H1 (cell line): ENCODE measurements around the gene ASXL3. TPM values are rescaled to one million over a fixed set of nuclear protein-coding genes. Genes with fewer than 3 reads are reported as not detected.
A peak's percentile ranks its signal among the peaks of the same experiment; 100 is the strongest.

Source experiments
- CTCF ChIA-PET: fragments of 300-600 bp; sonication (Branson Sonifier 250); formaldehyde crosslinking; loops from one replicate; lab custom pipeline; 2021; ENCODE audit not compliant: partially characterized antibody; lab: Charles Lee
- POLR2A ChIA-PET: fragments of 300-600 bp; sonication (Branson Sonifier 250); formaldehyde crosslinking; loops from one replicate; lab custom pipeline; 2021; ENCODE audit warnings: inconsistent platforms; ENCODE audit not compliant: partially characterized antibody; lab: Charles Lee
- DNase-seq, 2 experiments: peaks; one replicate each; pipeline versions ENCODE4 v3.0.0 to v3.0.0-alpha.2; 2010 to 2022; ENCODE audit warnings: low spot score in 2 of 2, low read depth in 1 of 2, mixed read lengths in 1 of 2
- FAIRE-seq: peaks from 2 replicates; lab custom pipeline; 2011; peaks lifted over from hg19 to GRCh38; lab: Jason Lieb, UNC
- H2AFZ ChIP-seq: 2 replicates; pipeline ENCODE4 v1.8.1; 2012; ENCODE audit warnings: low read length, inconsistent platforms
- H2AK5ac ChIP-seq: 2 replicates; pipeline ENCODE4 v1.6.1; 2013; ENCODE audit warnings: low read depth, low read length
- H2BK120ac ChIP-seq: replicated peaks from 2 replicates; pipeline ENCODE3; 2013; ENCODE audit warnings: low read depth, low read length, inconsistent platforms
- H2BK12ac ChIP-seq: 2 replicates; pipeline ENCODE4 v1.6.1; 2013; ENCODE audit warnings: low read depth, low read length
- H2BK15ac ChIP-seq: 2 replicates; pipeline ENCODE4 v1.6.1; 2013; ENCODE audit warnings: low read length
- H2BK20ac ChIP-seq: 2 replicates; pipeline ENCODE4 v1.6.1; 2013; ENCODE audit warnings: low read length
- H2BK5ac ChIP-seq: 2 replicates; pipeline ENCODE4 v1.6.1; 2013; ENCODE audit warnings: low read depth, low read length
- H3K14ac ChIP-seq: 2 replicates; pipeline ENCODE4 v1.6.1; 2013; ENCODE audit warnings: inconsistent platforms; ENCODE audit not compliant: insufficient read length
- H3K18ac ChIP-seq: 2 replicates; pipeline ENCODE4 v1.6.1; 2013; ENCODE audit warnings: low read length; ENCODE audit errors: extremely low read depth
- H3K23ac ChIP-seq: 2 replicates; pipeline ENCODE4 v1.6.1; 2013; ENCODE audit warnings: inconsistent platforms; ENCODE audit not compliant: insufficient read length
- H3K23me2 ChIP-seq: 2 replicates; pipeline ENCODE4 v1.6.1; 2013; ENCODE audit warnings: low read depth, low read length
- H3K27ac ChIP-seq: 2 replicates; pipeline ENCODE4 v1.6.1; 2011; ENCODE audit warnings: low read depth, low read length, inconsistent platforms
- H3K27me3 ChIP-seq, 4 experiments: replicated peaks in 1 of 4; 1 replicate in 1 of 4; 2 replicates in 3 of 4; pipeline versions ENCODE4 v1.6.1 to v1.8.1; 2011 to 2013; ENCODE audit warnings: low read length in 3 of 4, mild to moderate bottlenecking in 3 of 4, inconsistent platforms in 2 of 4, mixed read lengths in 2 of 4, moderate library complexity in 1 of 4; ENCODE audit not compliant: control insufficient read depth in 3 of 4, insufficient read depth in 3 of 4; ENCODE audit errors: extremely low read depth in 1 of 4
- H3K36me3 ChIP-seq, 4 experiments: 2 replicates each; pipeline versions ENCODE4 v1.6.1 to v1.8.1; 2011 to 2013; ENCODE audit warnings: mild to moderate bottlenecking in 4 of 4, low read length in 3 of 4, moderate library complexity in 2 of 4, control low read depth in 1 of 4, inconsistent platforms in 1 of 4; ENCODE audit not compliant: insufficient read depth in 4 of 4, control insufficient read depth in 2 of 4
- H3K4ac ChIP-seq: replicated peaks from 2 replicates; pipeline ENCODE3; 2013; ENCODE audit warnings: low read length, low read depth, mixed read lengths, inconsistent platforms; ENCODE audit not compliant: insufficient read length
- H3K4me1 ChIP-seq, 4 experiments: replicated peaks in 1 of 4; 1 replicate in 1 of 4; 2 replicates in 3 of 4; pipeline versions ENCODE4 v1.6.1 to v1.8.1; 2011 to 2013; ENCODE audit warnings: low read length in 3 of 4, inconsistent platforms in 2 of 4, mixed read lengths in 1 of 4; ENCODE audit not compliant: insufficient read depth in 4 of 4, control insufficient read depth in 3 of 4
- H3K4me2 ChIP-seq, 2 experiments: 2 replicates each; pipeline versions ENCODE4 v1.6.1 to v1.8.1; 2011 to 2013; ENCODE audit warnings: low read depth in 2 of 2, low read length in 2 of 2, control low read depth in 1 of 2, inconsistent platforms in 1 of 2, mild to moderate bottlenecking in 1 of 2; ENCODE audit not compliant: insufficient read depth in 1 of 2
- H3K4me3 ChIP-seq, 4 experiments: fragments of 200-600, 300-600 bp in 1 of 4; sonication (generic), shearing (Covaris generic), sonication (Bioruptor Twin) in 1 of 4; 2 replicates each; pipeline versions ENCODE4 v1.5.1 to v1.8.1; 2011 to 2016; ENCODE audit warnings: low read length in 4 of 4, low read depth in 3 of 4, control low read depth in 2 of 4, inconsistent platforms in 2 of 4, mild to moderate bottlenecking in 2 of 4, mixed read lengths in 1 of 4, moderate library complexity in 1 of 4; ENCODE audit not compliant: insufficient read depth in 2 of 4; ENCODE audit errors: extremely low read depth in 1 of 4
- H3K56ac ChIP-seq: replicated peaks from 2 replicates; pipeline ENCODE3; 2013; ENCODE audit warnings: low read depth, mild to moderate bottlenecking, mixed read lengths, low read length, inconsistent platforms; ENCODE audit not compliant: insufficient read length
- H3K79me1 ChIP-seq: 2 replicates; pipeline ENCODE4 v1.6.1; 2013; ENCODE audit warnings: low read depth, low read length, control low read depth
- H3K79me2 ChIP-seq, 2 experiments: 2 replicates each; pipeline versions ENCODE4 v1.6.1 to v1.8.1; 2012 to 2013; ENCODE audit warnings: low read length in 2 of 2, mild to moderate bottlenecking in 2 of 2, inconsistent platforms in 1 of 2; ENCODE audit not compliant: insufficient read depth in 2 of 2, control insufficient read depth in 1 of 2
- H3K9ac ChIP-seq, 4 experiments: replicated peaks in 1 of 4; 1 replicate in 1 of 4; 2 replicates in 3 of 4; pipeline versions ENCODE4 v1.6.1 to v1.8.1; 2011 to 2013; ENCODE audit warnings: low read depth in 3 of 4, low read length in 3 of 4, control low read depth in 2 of 4, mild to moderate bottlenecking in 2 of 4, moderate library complexity in 2 of 4, inconsistent platforms in 1 of 4; ENCODE audit errors: extremely low read depth in 1 of 4
- H3K9me3 ChIP-seq, 2 experiments: 2 replicates each; pipeline versions ENCODE4 v1.6.1 to v1.8.1; 2012 to 2013; ENCODE audit warnings: mild to moderate bottlenecking in 2 of 2, moderate library complexity in 2 of 2, control low read depth in 1 of 2, inconsistent platforms in 1 of 2, low read depth in 1 of 2, low read length in 1 of 2, mixed read lengths in 1 of 2; ENCODE audit not compliant: insufficient read depth in 2 of 2
- H4K20me1 ChIP-seq, 2 experiments: replicated peaks in 1 of 2; 2 replicates each; pipeline versions ENCODE3 to v1.8.1; 2011 to 2013; ENCODE audit warnings: inconsistent platforms in 2 of 2, low read length in 2 of 2, mild to moderate bottlenecking in 1 of 2; ENCODE audit not compliant: insufficient read depth in 2 of 2, control insufficient read depth in 1 of 2
- H4K5ac ChIP-seq: 2 replicates; pipeline ENCODE4 v1.6.1; 2013; ENCODE audit warnings: low read length, low read depth, mixed read lengths, inconsistent platforms; ENCODE audit not compliant: insufficient read length
- H4K8ac ChIP-seq: 2 replicates; pipeline ENCODE4 v1.8.0; 2013; ENCODE audit warnings: mild to moderate bottlenecking, moderate library complexity, low read length, inconsistent platforms; ENCODE audit not compliant: insufficient read depth; ENCODE audit errors: extremely low read depth
- H4K91ac ChIP-seq: replicated peaks from 2 replicates; pipeline ENCODE3; 2013; ENCODE audit warnings: low read length, mixed read lengths, inconsistent platforms; ENCODE audit not compliant: insufficient read length
- CBX8 ChIP-seq: fragments of 300-800, 300-1000 bp; sonication (generic); IDR thresholded peaks from 2 replicates; pipeline ENCODE4 v1.7.1; 2016; ENCODE audit warnings: low read depth, low read length, borderline replicate concordance
- CREB1 ChIP-seq: IDR thresholded peaks from 2 replicates; pipeline ENCODE4 v1.6.1; 2012; ENCODE audit warnings: inconsistent platforms
- EGR1 ChIP-seq: IDR thresholded peaks from 2 replicates; pipeline ENCODE4 v1.6.1; 2011; ENCODE audit warnings: low read depth, low read length, borderline replicate concordance
- JUND ChIP-seq: IDR thresholded peaks from 2 replicates; pipeline ENCODE4 v1.6.1; 2011; ENCODE audit warnings: mild to moderate bottlenecking, improper control_type of control experiment, low read length
- KDM4A ChIP-seq: IDR thresholded peaks from one replicate; pipeline ENCODE4 v1.7.1; 2012; ENCODE audit warnings: low read depth, mild to moderate bottlenecking, moderate library complexity, low read length, inconsistent platforms; ENCODE audit not compliant: severe bottlenecking
- MAX ChIP-seq: IDR thresholded peaks from 2 replicates; pipeline ENCODE4 v1.6.1; 2012; ENCODE audit warnings: inconsistent platforms
- YY1 ChIP-seq: IDR thresholded peaks from 2 replicates; pipeline ENCODE4 v1.6.1; 2011; ENCODE audit warnings: low read depth, mild to moderate bottlenecking, low read length
- WGBS, 2 experiments: shearing (Covaris generic) in 1 of 2; methylation state at CpG; one replicate each; pipeline versions ENCODE4 v1.1.6 to v1.1.7; 2013 to 2015; ENCODE audit warnings: low lambda C conversion rate in 2 of 2, mixed read lengths in 2 of 2, inconsistent platforms in 1 of 2, low coverage in 1 of 2, missing lambda C conversion rate in 1 of 2; ENCODE audit not compliant: insufficient replicate concordance in 2 of 2, insufficient coverage in 1 of 2, insufficient read length in 1 of 2; ENCODE audit errors: extremely low coverage in 1 of 2, missing lambda C conversion rate in 1 of 2; 5-methylcytosine and 5-hydroxymethylcytosine counted together
- long read RNA-seq, 2 experiments: library from RNA in 1 of 2; library from capped mRNA in 1 of 2; stranded (forward); transcript quantifications; one replicate each; pipeline ENCODE4 v2.0.0, GENCODE V29; 2021; ENCODE audit warnings: inconsistent platforms in 1 of 2
- polyA minus RNA-seq, 3 experiments: library from RNA; depleted of rRNA, polyadenylated mRNA; stranded (reverse); fragments of >200 nt; gene quantifications; 1 replicate in 2 of 3; 2 replicates in 1 of 3; pipeline ENCODE4 v1.2.3, GENCODE V29; 2011
- polyA plus RNA-seq, 7 experiments: library from polyadenylated mRNA; depleted of rRNA in 3 of 7; stranded (reverse) in 5 of 7; unstranded in 2 of 7; fragments of >200 nt in 5 of 7; fragments of 200-250 nt in 2 of 7; gene quantifications; 1 replicate in 5 of 7; 2 replicates in 1 of 7; 4 replicates in 1 of 7; pipeline versions ENCODE4 v1.2.1 to v1.2.3, GENCODE V29; 2011 to 2013; ENCODE audit warnings: missing spikeins in 2 of 7, mixed read lengths in 2 of 7
- total RNA-seq: library from RNA; stranded (reverse); fragmentation: NEBNext Ultra II Directional; extraction: Animal tissue kit (Norgen Biotek cat#: 25700); gene quantifications from 2 replicates; pipeline ENCODE4 v1.2.1, GENCODE V29; 2021

ASXL3 gene
- total RNA-seq, result 1.3 TPM in 2 replicates
- polyA plus RNA-seq (2011; rRNA removed), result 0.08 and 0.14 TPM in 2 replicates
- 0.14 TPM for polyA plus RNA-seq (2011; cell fraction: cytosol; rRNA removed)
- polyA plus RNA-seq (2011; cell fraction: nucleus; rRNA removed), result 0.13 TPM
- polyA plus RNA-seq (2012, experiment 1 of 2), result 0.05 to 0.52 TPM (median 0.19 TPM) in 4 replicates
- not detected for polyA plus RNA-seq (2012, experiment 2 of 2)
- polyA plus RNA-seq (2013, experiment 1 of 2), result 0.61 TPM
- polyA plus RNA-seq (2013, experiment 2 of 2), result 0.61 TPM
- 0.63 and 0.91 TPM in 2 replicates for polyA minus RNA-seq (2011; rRNA and poly(A)+ RNA removed)
- 0.15 TPM for polyA minus RNA-seq (2011; cell fraction: cytosol; rRNA and poly(A)+ RNA removed)
- 3.5 TPM for polyA minus RNA-seq (2011; cell fraction: nucleus; rRNA and poly(A)+ RNA removed)
- long read RNA-seq, experiment 1, result 0 reads
- long read RNA-seq, experiment 2, result 0 reads

GRCh38 chr18:33577685-33578517, at the start of gene ASXL3:
Gene ASXL3, plus strand, starts transcription at chr18:33578219. Its CDS starts 413 bp downstream, at chr18:33578632.
- H4K20me1 ChIP-seq, result peaks cover 0 to 3% of the 10 kb centered on the region in 2 experiments
- H3K79me1 ChIP-seq, result no peaks in the 10 kb centered on the region
- peaks cover 10% of the 10 kb centered on the region for H3K23me2 ChIP-seq
- peak within 1 kb of the TSS; percentile 88; the same call in 1 of the 2 replicates for H4K8ac ChIP-seq
- WGBS, 2 experiments, result 4% methylated on average over 51 of the region's 103 CpGs; no CpG with 5 or more reads in 1 of the 2 experiments
- DNase-seq, result peak in 1 of 2 experiments; percentile 57
- peak within 1 kb of the TSS; percentile 18 for H3K23ac ChIP-seq
- H3K27ac ChIP-seq, result no peak within 1 kb of the TSS
- peak within 1 kb of the TSS; percentile 95 to 100 for H3K4me2 ChIP-seq
- H3K56ac ChIP-seq, result no peak within 1 kb of the TSS
- peak within 1 kb of the TSS; percentile 95 for H2BK15ac ChIP-seq
- H3K27me3 ChIP-seq, result peaks cover 2 to 22% (median 15%) of the 10 kb centered on the region in 4 experiments
- H3K14ac ChIP-seq, result no peak within 1 kb of the TSS
- CTCF ChIA-PET, result no interaction called here
- no peak for FAIRE-seq
- peak within 1 kb of the TSS; percentile 69 for H2BK120ac ChIP-seq
- H3K4me3 ChIP-seq, result peak within 1 kb of the TSS; percentile 66 to 89 (median 78)
- H2BK20ac ChIP-seq, result peak within 1 kb of the TSS; percentile 51; the same call in 1 of the 2 replicates
- peak within 1 kb of the TSS; percentile 96; the same call in 1 of the 2 replicates for H2AK5ac ChIP-seq
- no peaks in the 10 kb centered on the region for H3K36me3 ChIP-seq
- H4K91ac ChIP-seq, result peak within 1 kb of the TSS; percentile 76
- H3K18ac ChIP-seq, result peak within 1 kb of the TSS; percentile 64
- peak within 1 kb of the TSS; percentile 99 for H2BK12ac ChIP-seq
- H3K79me2 ChIP-seq, result no peaks in the 10 kb centered on the region
- peak within 1 kb of the TSS; percentile 25 to 83 (median 52) for H3K9ac ChIP-seq
- peak within 1 kb of the TSS; percentile 6 for H4K5ac ChIP-seq
- H3K4ac ChIP-seq, result peak within 1 kb of the TSS; percentile 95
- POLR2A ChIA-PET, result no interaction called here
- H3K9me3 ChIP-seq, result no peaks in the 10 kb centered on the region
- no peak within 1 kb of the TSS for H2BK5ac ChIP-seq
- H3K4me1 ChIP-seq, result peaks cover 3 to 10% (median 6%) of the 10 kb centered on the region in 4 experiments
- H2AFZ ChIP-seq, result peak within 1 kb of the TSS; percentile 60
- TF ChIP-seq JUND, result no peak
- no peak for TF ChIP-seq CBX8
- no peak for TF ChIP-seq EGR1
- peak; percentile 89 for TF ChIP-seq CREB1
- peak; percentile 60; the same call in 1 of the 2 replicates for TF ChIP-seq YY1
- TF ChIP-seq MAX, result peak; percentile 49; the same call in 1 of the 2 replicates
- peak; percentile 97 for TF ChIP-seq KDM4A
